ELR (cell line): Measurements from ENCODE around the gene ACKR3.

ENCODE experiments used
- DNase-seq: peaks from one replicate; pipeline ENCODE4 v3.0.0-alpha.2; 2015; ENCODE audit warnings: low read depth

The ACKR3 gene

GRCh38 chr2:236569573-236569973, at the start of gene ACKR3:
TSS of gene ACKR3 (plus strand) at chr2:236569825. CDS start at chr2:236580466, 10,641 bp downstream.
- DNase-seq, result peak; percentile 49

- DNase-seq, result no peak
Measured at GRCh38 chr2:236521556-236521955, 48.1 kb upstream of the ACKR3 start.

- no peak for DNase-seq
Measured at GRCh38 chr2:236523249-236523648, 46.4 kb upstream of the ACKR3 start.

GRCh38 chr2:236525411-236525997, 44.1 kb upstream of the ACKR3 start:
- no peak for DNase-seq

- DNase-seq, result no peak
Measured at GRCh38 chr2:236526455-236527158, 43.0 kb upstream of the ACKR3 start.

GRCh38 chr2:236527159-236527630, 42.4 kb upstream of the ACKR3 start:
- no peak for DNase-seq

GRCh38 chr2:236529606-236530005, 40.0 kb upstream of the ACKR3 start:
- DNase-seq, result no peak

- DNase-seq, result no peak
Measured at GRCh38 chr2:236530512-236530911, 39.1 kb upstream of the ACKR3 start.

GRCh38 chr2:236531195-236531594, 38.4 kb upstream of the ACKR3 start:
- no peak for DNase-seq

GRCh38 chr2:236531996-236532395, 37.6 kb upstream of the ACKR3 start:
- DNase-seq, result no peak

GRCh38 chr2:236533343-236533742, 36.3 kb upstream of the ACKR3 start:
- DNase-seq, result no peak

GRCh38 chr2:236535024-236535423, 34.6 kb upstream of the ACKR3 start:
- DNase-seq, result peak; percentile 45

GRCh38 chr2:236536727-236537398, 32.8 kb upstream of the ACKR3 start:
- no peak for DNase-seq

GRCh38 chr2:236538242-236538641, 31.4 kb upstream of the ACKR3 start:
- no peak for DNase-seq

- no peak for DNase-seq
Measured at GRCh38 chr2:236541008-236541562, 28.5 kb upstream of the ACKR3 start.

- no peak for DNase-seq
Measured at GRCh38 chr2:236544362-236544761, 25.3 kb upstream of the ACKR3 start.

- no peak for DNase-seq
Measured at GRCh38 chr2:236545248-236545658, 24.4 kb upstream of the ACKR3 start.

- no peak for DNase-seq
Measured at GRCh38 chr2:236545814-236546480, 23.7 kb upstream of the ACKR3 start.

GRCh38 chr2:236546561-236547002, 23.0 kb upstream of the ACKR3 start:
- no peak for DNase-seq

GRCh38 chr2:236547725-236548124, 21.9 kb upstream of the ACKR3 start:
- no peak for DNase-seq

GRCh38 chr2:236548179-236548921, 21.3 kb upstream of the ACKR3 start:
- no peak for DNase-seq
